SIG-M5 treated with dmso at 0.1 percent for 504 hours (cell line): ENCODE measurements around the gene G2E3.

Experiments
- DNase-seq: peaks from one replicate; lab custom pipeline; 2025; ENCODE audit not compliant: unreplicated experiment; lab: John Stamatoyannopoulos, UW

Gene G2E3

DNA sequence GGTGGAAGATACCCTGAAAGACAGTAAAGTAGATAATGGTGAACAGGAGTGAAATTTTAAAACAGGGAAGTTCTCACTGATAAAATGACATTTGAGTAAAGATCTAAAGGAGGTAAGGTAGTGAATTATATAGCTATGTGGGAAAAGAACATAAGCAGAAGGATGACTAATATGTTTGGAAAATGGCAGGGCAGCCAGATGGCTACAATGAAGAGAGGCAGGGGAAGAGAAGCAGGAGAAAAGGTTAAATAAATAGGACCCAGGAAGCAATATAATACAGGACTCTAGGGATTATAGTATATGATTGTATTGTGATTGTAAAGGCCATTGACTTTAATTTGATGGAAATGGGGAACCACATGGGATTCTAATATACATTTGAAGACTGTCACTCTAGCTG lies 96.2 kb downstream of the G2E3 start:
- no peak for DNase-seq

DNA sequence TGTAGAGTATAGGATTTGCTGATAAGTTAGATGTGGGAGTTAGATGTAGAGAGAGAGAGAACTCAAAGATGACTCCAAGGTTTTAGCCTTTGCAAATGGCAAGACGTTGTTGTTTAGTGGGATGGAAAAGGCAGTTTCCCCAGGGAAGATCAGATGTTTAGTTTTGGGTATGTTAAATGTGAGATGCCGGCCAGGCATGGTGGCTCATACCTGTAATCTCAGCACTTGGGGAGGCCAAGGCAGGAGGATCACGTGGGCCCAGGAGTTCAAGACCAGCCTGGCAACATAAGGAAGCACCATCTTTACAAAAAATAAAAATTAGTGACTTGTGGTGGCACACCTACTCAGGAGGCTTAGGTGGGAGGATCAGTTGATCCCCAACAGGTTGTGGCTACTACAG lies 96.7 kb downstream of the G2E3 start:
- no peak for DNase-seq

DNA sequence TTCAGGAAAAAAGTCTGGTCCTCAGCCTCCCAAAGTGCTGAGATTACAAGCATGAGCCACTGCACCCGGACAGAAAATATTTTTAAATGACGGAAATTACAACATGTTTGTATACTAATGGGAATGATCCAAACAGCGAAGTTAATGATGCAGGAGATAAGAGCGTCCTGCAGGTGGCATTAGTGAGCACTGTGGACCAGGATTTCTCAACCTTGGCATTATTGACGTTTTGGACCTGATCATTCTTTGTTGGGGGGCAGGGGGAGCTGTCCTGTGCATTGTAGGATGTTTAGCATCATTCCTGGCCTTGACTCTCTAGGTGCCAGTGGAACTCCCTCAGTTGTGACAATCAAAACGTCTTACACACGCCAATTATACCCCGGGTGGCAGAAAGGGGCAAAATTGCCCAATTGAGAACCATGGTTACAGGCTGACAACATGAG lies 97.3 kb downstream of the G2E3 start:
- peak; percentile 31 for DNase-seq

DNA sequence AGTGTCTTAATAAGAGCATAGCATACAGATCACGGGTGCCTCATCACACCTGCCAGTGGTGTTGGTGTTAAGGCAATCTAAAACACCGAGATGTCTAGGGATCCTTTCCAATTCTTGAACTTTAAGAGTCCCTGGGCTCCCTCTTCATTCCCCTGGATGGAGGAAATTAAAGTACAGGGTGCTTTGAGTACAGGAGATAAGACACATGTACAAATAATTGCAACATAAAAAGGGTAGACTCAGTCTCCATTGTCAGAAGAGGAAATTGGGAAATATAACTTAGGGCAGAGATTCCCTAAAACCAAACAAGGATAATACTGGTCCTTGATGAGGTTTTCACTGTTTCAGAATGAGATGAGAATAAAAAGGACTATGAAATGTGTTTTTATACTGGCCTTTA lies 98.1 kb downstream of the G2E3 start:
- no peak for DNase-seq

DNA sequence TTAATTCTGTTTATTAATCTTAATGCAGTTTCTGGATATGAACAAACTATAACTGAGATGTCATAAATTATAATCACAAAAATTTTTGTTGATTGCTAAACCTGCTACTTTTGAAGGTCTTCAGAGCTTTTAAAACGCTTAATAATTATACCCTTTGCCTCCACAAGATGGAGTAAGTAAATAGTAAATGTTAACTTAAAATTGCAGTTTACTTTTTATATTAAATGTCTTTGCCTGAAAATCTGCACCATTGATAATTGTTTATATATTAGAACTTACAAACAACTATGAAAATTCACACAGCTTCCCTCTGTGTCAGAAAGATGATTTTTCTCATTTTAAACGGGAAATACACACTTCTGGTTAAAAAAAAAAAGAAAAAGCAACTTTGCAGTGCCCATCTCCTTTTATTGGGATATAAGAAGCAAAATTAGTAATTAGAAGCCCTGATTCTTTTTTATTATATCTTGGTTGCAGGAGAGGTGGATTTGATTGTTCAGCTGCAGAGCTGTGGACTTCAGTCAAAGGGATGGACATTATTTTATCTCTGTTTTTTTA lies 98.7 kb downstream of the G2E3 start:
- peak; percentile 15 for DNase-seq

DNA sequence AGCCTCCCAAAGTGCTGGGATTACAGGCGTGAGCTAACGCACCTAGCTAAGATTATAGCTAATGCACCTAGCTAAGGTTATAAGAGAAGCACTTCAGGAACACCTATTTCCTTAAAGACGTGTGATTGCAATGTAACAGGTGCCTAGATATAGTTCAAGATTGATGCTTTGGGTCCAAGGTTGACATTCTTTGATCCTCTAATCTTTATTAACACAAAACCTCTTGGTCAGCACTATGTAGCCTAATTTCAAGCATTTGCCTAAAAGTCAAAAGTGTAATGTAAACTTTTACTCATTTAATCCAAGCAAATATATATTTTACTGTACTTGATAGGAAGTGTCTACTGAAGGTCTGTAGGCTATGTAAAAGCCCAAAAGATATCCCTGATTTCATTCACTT lies 99.7 kb downstream of the G2E3 start:
- no peak for DNase-seq

DNA sequence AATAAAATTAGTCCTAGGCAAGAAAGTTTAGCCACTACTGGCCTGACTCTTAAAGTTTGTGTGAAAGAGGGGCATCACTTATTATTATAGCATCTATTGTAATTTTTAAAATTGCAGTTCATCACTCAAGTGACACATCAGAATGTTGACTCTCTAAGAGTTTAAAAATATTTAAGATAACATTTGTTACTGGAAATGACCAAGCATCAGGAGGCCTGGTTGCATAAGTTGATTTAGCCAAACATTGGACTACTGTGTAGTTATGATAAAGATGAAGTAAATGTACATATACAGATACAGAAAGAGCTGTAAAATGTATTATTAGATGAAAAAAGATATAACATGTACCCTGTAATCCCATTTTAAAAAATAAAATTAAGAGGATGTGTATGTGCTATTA lies 110.6 kb downstream of the G2E3 start:
- DNase-seq = no peak
